ENCODE results near the gene SBF2.

DNA sequence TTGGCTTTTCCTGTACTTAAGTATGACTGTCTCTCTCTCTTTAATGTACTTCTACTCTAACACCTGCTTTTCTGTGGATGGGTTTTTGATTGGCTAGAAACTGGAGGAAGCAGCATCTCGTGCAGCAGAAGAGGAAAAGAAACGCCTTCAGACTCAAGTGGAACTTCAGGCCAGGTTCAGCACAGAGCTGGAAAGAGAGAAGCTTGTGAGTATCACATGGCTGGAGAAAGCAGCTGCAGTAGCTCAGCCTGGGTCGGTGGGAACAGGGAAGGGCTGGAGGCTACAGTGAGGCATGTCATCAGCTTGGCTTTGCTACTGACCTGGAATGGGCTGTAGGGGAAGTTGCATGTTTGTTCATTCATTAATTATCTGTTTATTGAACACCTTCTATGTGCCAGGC lies 555.9 kb downstream of the SBF2 start:
- TF ChIP-seq, protein P1, sequence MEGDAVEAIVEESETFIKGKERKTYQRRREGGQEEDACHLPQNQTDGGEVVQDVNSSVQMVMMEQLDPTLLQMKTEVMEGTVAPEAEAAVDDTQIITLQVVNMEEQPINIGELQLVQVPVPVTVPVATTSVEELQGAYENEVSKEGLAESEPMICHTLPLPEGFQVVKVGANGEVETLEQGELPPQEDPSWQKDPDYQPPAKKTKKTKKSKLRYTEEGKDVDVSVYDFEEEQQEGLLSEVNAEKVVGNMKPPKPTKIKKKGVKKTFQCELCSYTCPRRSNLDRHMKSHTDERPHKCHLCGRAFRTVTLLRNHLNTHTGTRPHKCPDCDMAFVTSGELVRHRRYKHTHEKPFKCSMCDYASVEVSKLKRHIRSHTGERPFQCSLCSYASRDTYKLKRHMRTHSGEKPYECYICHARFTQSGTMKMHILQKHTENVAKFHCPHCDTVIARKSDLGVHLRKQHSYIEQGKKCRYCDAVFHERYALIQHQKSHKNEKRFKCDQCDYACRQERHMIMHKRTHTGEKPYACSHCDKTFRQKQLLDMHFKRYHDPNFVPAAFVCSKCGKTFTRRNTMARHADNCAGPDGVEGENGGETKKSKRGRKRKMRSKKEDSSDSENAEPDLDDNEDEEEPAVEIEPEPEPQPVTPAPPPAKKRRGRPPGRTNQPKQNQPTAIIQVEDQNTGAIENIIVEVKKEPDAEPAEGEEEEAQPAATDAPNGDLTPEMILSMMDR (IDR thresholded peaks at IDR 0.05; ENCODE audit: low read length): no peak
- TF ChIP-seq EZH2 (IDR thresholded peaks at IDR 0.05; ENCODE audit: borderline replicate concordance, low read length): no peak

Data from OCI-LY1 (cell line).